Measurements from ENCODE around the gene CASP9.
"Not testable (repeated sequence)": the region's sequence is repeated elsewhere in the genome, so short reads cannot be mapped to it uniquely, and the experiment has no call there.

The CASP9 gene

DNA sequence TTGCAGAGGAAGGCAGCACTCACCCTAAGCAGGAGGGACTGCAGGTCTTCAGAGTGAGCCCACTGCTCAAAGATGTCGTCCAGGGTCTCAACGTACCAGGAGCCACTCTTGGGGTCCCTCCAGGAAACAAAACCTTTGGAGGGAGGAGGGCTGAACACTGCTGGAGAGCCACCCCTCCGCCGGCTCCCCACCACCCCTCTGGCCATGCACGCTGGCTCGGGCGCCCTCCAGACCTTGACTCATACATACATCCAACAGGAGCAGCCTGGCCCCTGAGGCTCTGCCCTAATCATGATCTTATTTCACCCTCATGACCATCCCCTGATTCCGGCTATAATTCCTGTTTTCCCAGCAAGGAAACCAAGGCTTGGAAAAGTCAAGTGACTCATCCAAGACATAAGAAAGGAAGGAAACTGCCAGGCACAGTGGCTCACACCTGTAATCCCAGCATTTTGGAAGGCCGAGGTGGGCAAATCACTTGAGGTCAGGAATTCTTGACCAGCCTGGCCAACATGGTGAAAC is 30.1 kb downstream of the CASP9 start:
- no peak overlapping the region for H3K27ac ChIP-seq
- TF ChIP-seq, protein P1, sequence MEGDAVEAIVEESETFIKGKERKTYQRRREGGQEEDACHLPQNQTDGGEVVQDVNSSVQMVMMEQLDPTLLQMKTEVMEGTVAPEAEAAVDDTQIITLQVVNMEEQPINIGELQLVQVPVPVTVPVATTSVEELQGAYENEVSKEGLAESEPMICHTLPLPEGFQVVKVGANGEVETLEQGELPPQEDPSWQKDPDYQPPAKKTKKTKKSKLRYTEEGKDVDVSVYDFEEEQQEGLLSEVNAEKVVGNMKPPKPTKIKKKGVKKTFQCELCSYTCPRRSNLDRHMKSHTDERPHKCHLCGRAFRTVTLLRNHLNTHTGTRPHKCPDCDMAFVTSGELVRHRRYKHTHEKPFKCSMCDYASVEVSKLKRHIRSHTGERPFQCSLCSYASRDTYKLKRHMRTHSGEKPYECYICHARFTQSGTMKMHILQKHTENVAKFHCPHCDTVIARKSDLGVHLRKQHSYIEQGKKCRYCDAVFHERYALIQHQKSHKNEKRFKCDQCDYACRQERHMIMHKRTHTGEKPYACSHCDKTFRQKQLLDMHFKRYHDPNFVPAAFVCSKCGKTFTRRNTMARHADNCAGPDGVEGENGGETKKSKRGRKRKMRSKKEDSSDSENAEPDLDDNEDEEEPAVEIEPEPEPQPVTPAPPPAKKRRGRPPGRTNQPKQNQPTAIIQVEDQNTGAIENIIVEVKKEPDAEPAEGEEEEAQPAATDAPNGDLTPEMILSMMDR (IDR thresholded peaks at IDR 0.05): no peak
- no peak for TF ChIP-seq ZFX (IDR thresholded peaks at IDR 0.05; ENCODE audit: borderline replicate concordance)

DNA sequence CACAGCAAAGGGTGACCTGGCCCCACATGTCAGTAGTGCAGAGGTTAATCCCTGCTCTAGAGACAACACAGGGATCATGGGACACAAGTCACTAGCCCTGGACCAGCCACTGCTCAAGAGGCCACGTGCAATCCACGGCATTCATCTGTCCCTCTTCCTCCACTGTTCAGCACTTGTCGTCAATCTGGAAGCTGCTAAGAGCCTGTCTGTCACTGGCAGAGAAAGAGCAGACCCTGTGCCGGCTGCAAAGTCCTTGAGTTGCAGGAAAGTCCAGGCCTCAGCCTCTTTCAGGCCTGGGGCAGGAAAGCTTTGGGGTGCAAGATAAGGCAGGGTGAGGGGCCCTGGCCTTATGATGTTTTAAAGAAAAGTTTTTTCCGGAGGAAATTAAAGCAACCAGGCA is 31.4 kb downstream of the CASP9 start:
- TF ChIP-seq, protein P1 (IDR thresholded peaks at IDR 0.05): no peak
- no peak for TF ChIP-seq ZFX (IDR thresholded peaks at IDR 0.05; ENCODE audit: borderline replicate concordance)
- H3K27ac ChIP-seq: no peak overlapping the region

DNA sequence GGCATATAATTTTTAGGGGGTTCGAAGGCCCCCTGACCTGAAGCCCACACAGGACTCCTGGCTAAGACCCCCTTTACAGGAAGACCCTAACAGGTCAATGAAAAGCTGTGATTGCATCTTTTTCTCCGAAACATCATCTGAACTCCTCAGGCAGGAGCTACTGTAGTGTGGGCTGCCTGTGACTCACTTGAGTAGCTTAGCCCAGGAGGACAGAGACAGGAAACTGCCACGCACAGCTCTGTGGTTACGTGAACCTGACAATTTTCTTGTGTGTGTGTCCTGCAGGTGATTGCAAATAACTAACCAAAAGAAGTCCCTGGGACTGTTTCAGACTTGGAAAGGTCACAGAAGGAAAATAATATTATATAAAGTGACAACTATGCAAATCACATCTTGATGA is 33.0 kb downstream of the CASP9 start:
- H3K27ac ChIP-seq: not testable (repeated sequence)

DNA sequence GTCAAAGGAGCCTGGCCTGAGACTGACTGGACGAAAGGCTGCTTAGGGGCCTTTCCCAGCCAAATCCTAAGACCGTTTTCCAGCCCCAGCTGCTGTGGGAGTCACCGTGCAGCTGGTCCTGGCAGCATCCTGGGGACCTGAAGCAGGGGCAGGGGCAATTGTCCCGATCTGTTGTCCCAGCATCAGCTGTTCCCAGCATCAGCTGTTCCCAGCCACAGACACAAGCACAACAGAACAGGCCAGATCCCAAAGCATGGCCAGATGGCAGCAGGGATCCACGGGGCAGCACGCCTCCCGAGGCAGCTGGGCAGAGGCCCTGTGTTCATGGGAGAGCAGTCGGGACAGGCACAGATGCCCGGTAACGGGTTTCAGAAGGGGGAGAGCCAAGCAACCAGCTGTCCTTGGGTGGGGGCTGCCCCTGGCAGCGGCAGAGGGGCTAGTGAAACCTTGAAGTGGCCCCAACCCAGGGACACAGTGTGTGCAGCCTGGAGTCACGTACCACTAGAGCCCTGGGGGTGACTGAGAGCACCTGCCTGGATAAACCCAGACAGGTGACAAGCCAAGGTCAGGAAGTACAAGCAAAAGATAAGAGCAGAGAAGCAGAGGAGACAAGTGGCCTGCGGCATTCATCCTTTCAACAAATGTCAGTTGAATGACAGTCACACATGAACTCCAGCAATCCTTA is 34.8 kb downstream of the CASP9 start:
- TF ChIP-seq, protein P1 (IDR thresholded peaks at IDR 0.05): no peak
- TF ChIP-seq ZFX (IDR thresholded peaks at IDR 0.05; ENCODE audit: borderline replicate concordance): no peak
- H3K27ac ChIP-seq: no peak overlapping the region

DNA sequence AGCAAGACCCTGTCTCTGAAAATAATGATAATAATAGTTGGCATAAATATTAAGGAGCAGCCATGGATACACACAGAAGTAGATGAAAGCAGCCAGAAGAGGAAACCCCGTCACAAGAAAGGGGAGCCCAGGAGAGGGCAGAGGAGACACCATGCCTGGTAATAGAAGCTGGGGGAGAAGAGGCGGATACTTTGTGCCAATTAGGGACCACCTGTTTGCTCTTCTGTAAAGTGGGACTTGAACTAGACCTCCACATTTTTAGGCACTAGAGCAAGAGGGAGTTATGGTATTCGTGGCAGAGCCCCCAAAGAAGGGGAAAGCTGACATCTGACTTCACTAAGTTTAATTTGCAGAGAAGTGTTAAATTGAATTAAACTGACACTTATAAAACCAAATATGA is 35.6 kb downstream of the CASP9 start:
- H3K27ac ChIP-seq: no peak overlapping the region
- TF ChIP-seq, protein P1 (IDR thresholded peaks at IDR 0.05): no peak
- no peak for TF ChIP-seq ZFX (IDR thresholded peaks at IDR 0.05; ENCODE audit: borderline replicate concordance)

DNA sequence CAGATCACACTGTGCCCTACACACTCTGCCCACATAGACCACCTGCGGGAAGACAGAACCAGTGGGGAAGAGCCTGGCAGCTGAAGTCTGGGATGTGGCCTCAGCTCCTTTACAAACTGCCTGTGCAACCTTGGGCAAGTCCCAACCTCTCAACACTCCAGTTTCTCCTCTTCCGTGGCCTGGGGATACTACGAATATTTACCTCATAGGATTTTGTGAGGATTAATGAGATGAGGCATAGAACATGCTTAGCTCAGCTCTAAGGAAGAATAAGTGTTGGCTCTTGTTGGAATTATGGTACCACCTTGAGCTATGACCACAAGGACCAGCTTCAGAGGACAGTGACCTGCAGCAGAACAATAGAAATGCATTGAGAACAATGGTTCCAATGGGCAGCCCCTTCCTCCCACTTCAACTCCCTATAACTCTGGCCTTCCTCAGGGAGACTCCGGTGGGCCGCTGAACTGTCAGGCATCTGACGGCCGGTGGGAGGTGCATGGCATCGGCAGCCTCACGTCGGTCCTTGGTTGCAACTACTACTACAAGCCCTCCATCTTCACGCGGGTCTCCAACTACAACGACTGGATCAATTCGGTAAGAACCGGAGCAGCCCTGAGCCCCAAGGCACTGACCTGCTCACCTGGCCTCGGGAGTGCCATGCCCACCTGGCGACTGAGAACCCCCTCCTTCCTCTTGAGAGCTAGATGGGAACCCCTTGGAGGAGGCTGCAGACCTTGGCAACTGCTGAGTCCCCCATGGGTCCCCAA is 37.0 kb downstream of the CASP9 start:
- not testable (repeated sequence) for H3K27ac ChIP-seq

DNA sequence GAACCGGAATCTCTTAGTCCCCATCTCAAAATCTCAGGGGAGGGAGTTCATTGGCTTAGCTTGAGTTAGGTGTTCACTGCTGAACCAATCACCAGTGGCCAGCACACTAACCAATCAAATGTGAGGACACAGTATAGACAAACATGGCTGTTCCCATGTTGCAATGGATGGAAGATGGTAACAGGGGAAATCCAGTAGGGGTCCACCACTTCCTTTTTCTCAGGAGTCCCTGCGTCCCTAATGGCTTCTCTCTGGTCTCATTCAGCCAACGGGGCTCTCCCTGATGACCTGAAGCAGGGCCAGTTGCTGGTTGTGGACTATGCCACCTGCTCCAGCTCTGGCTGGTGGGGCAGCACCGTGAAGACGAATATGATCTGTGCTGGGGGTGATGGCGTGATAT is 38.4 kb downstream of the CASP9 start:
- TF ChIP-seq, protein P1 (IDR thresholded peaks at IDR 0.05): no peak
- TF ChIP-seq ZFX (IDR thresholded peaks at IDR 0.05; ENCODE audit: borderline replicate concordance): no peak
- no peak overlapping the region for H3K27ac ChIP-seq

DNA sequence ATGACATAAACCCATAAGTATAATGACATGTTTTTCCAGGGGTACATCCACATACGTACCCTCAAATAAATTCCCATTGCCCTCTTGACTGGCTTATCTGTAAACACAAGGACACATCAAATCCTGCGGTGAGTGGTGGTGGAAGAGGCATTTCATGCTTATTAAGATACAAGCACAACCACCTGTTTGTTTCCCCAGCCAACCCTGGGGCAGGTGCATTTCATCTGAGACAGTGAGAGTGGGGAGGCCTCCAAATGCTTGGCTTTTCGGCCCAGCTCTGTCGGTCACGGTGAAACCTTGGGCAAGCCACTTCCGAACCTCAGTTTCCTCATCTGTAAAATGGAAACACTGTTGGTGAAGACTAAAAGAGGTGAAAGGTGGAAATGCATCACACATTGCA is 39.6 kb downstream of the CASP9 start:
- H3K27ac ChIP-seq: not testable (repeated sequence)

DNA sequence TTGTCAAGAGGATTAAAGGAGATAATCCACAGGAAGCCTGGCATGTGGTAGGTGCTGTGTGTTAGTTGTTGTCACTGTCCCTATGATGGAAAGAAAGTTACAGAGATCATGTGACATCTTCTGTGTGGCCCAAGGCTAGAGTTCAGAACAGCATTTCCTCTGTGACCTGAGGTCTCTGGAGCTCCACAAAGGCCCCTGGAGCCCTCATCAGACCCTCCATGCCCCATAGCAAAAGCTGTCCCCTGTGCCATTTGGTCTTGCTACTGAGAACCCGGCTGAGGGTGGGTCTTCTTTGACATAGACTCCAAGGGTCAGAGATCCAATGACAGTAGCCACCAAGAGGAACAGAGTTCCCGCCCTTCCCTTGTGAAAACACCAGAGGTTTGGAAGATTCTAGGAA is 40.0 kb downstream of the CASP9 start:
- H3K27ac ChIP-seq: no peak overlapping the region
- TF ChIP-seq, protein P1 (IDR thresholded peaks at IDR 0.05): no peak
- TF ChIP-seq ZFX (IDR thresholded peaks at IDR 0.05; ENCODE audit: borderline replicate concordance): no peak

DNA sequence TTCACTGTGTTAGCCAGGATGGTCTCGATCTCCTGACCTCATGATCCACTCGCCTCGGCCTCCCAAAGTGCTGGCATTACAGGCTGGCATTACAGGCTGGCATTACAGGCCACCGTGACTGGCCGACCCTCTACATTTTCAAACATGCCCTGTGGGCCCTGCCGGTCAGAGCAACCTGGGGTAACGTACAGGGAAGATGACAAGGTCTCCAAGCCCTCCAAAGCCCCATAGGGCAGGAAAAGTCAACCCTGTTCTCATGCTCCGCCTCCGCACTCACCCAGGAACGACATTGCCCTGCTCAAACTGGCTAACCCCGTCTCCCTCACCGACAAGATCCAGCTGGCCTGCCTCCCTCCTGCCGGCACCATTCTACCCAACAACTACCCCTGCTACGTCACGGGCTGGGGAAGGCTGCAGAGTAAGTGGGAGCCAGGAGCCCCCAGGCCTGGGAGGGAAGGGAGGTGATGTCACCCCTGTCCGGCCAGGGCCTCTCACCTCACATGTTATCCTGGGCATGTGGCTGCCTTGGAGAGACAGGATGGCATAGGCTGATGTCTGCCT is 41.0 kb downstream of the CASP9 start:
- not testable (repeated sequence) for H3K27ac ChIP-seq

DNA sequence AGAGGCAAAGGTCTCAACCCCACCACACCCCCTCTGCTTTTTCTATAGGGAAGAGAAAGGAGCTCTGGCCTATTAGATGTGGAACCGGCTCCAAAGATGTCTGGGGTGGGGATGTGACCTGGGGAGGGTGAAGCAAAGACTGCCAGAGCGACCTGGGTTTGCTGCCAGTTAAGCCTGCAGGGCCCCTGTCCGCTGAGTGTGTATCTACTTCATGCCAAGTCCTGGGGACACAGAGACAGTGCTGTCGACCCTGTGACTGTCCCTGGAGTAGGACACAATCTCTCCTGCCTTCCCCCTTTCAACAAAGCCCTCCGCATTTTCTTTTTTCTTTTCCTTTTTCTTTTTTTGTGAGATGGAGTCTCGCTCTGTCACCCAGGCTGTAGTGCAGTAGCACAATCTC is 41.6 kb downstream of the CASP9 start:
- H3K27ac ChIP-seq: not testable (repeated sequence)
